COLO829 (cell line): Measurements from ENCODE around the gene SULT1A4.
"Not testable (repeated sequence)": the region's sequence is repeated elsewhere in the genome, so short reads cannot be mapped to it uniquely, and the experiment has no call there.

Experiments
- DNase-seq: peaks from one replicate; pipeline ENCODE4 v3.0.0; 2012; ENCODE audit warnings: low spot score

The SULT1A4 gene

GRCh38 chr16:29459706-29460646, at the start of gene SULT1A4:
SULT1A4 (plus strand) TSS chr16:29459913; CDS start chr16:29461386, 1,473 bp downstream.
- not testable (repeated sequence) for DNase-seq

- DNase-seq = not testable (repeated sequence)
Observed at GRCh38 chr16:29423587-29423986, 36.1 kb upstream of the SULT1A4 start.

GRCh38 chr16:29425390-29425789, 34.3 kb upstream of the SULT1A4 start:
- DNase-seq = not testable (repeated sequence)

GRCh38 chr16:29453754-29454153, 6.0 kb upstream of the SULT1A4 start:
- not testable (repeated sequence) for DNase-seq

GRCh38 chr16:29454269-29454668, 5.4 kb upstream of the SULT1A4 start, which contains the start of the genes BOLA2 and SLX1B:
BOLA2 (minus strand) TSS chr16:29454351; CDS start chr16:29454253, 98 bp downstream.
SLX1B (plus strand) TSS chr16:29454533.
- not testable (repeated sequence) for DNase-seq

GRCh38 chr16:29454828-29455227, 4.9 kb upstream of the SULT1A4 start:
- not testable (repeated sequence) for DNase-seq

- DNase-seq = not testable (repeated sequence)
Observed at GRCh38 chr16:29457660-29458059, 2.1 kb upstream of the SULT1A4 start.

- DNase-seq = not testable (repeated sequence)
Observed at GRCh38 chr16:29460647-29461030, 926 bp downstream of the SULT1A4 start.

- not testable (repeated sequence) for DNase-seq
Observed at GRCh38 chr16:29465985-29466824, 6.5 kb downstream of the SULT1A4 start.

GRCh38 chr16:29466904-29467303, 7.2 kb downstream of the SULT1A4 start:
- DNase-seq = not testable (repeated sequence)

- DNase-seq = not testable (repeated sequence)
Observed at GRCh38 chr16:29467654-29468366, 8.1 kb downstream of the SULT1A4 start.

GRCh38 chr16:29469660-29470059, 9.9 kb downstream of the SULT1A4 start:
- not testable (repeated sequence) for DNase-seq

- not testable (repeated sequence) for DNase-seq
Observed at GRCh38 chr16:29472065-29472464, 12.4 kb downstream of the SULT1A4 start.

GRCh38 chr16:29482276-29482675, 22.6 kb downstream of the SULT1A4 start:
- not testable (repeated sequence) for DNase-seq

GRCh38 chr16:29506308-29506707, 46.6 kb downstream of the SULT1A4 start, which contains the start of gene NPIPB12:
NPIPB12 (minus strand) TSS chr16:29506408.
- not testable (repeated sequence) for DNase-seq
